Activated naive CD8-positive, alpha-beta T cell treated with anti-CD3 and anti-CD28 coated beads, Interleukin-2, amount 50 U/mL, for 16 hours (primary cell): ENCODE measurements around the gene ASTE1.
"Not testable (repeated sequence)": the region's sequence is repeated elsewhere in the genome, so short reads cannot be mapped to it uniquely, and the experiment has no call there.

Experiments
- DNase-seq: peaks from one replicate; pipeline ENCODE4 v3.0.0-alpha.2; 2020; ENCODE audit warnings: low read depth, low spot score

Gene ASTE1

GRCh38 chr3:131026321-131027151 lies at the start of gene ASTE1, which contains the start of gene NEK11:
Gene ASTE1, minus strand, starts transcription at chr3:131026825. Its CDS starts 1,519 bp downstream, at chr3:131025306.
Gene NEK11, plus strand, starts transcription at chr3:131026877. Its CDS starts 2,832 bp downstream, at chr3:131029709.
- DNase-seq = peak; percentile 76

- no peak for DNase-seq
These were observed 49.2 kb upstream of the ASTE1 start for GRCh38 chr3:131075632-131076328.

GRCh38 chr3:131072845-131073244 lies 46.2 kb upstream of the ASTE1 start:
- DNase-seq = no peak

GRCh38 chr3:131072099-131072559 lies 45.5 kb upstream of the ASTE1 start:
- no peak for DNase-seq

DNA sequence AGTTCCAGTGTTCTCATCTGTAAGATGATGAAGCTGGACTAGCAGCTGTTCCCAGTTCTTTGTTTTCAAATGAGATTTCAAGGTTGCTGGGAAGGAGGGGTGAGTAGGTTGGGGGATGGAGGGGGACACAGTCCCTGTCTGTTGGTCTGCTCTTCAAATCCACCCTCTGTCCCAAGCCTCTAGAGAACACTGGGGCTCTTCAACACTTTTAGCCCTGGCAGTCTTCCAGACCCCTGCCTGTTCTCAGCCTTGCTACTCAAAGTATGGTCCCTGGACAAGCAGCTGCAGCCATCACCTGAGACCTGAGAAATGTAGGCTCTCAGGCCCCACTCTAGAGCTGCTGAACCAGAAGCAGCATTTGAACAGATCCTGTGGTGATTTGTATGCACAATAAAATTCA lies 41.4 kb upstream of the ASTE1 start:
- DNase-seq = no peak

GRCh38 chr3:131053043-131053859 lies 26.6 kb upstream of the ASTE1 start:
- no peak for DNase-seq

- no peak for DNase-seq
These were observed 23.4 kb upstream of the ASTE1 start for GRCh38 chr3:131050001-131050400.

GRCh38 chr3:131048030-131048429 lies 21.4 kb upstream of the ASTE1 start:
- no peak for DNase-seq

GRCh38 chr3:131047582-131047981 lies 21.0 kb upstream of the ASTE1 start:
- DNase-seq = no peak

- not testable (repeated sequence) for DNase-seq
These were observed 15.8 kb upstream of the ASTE1 start for GRCh38 chr3:131042271-131042985.

- no peak for DNase-seq
These were observed 11.7 kb upstream of the ASTE1 start for GRCh38 chr3:131038326-131038725.

DNA sequence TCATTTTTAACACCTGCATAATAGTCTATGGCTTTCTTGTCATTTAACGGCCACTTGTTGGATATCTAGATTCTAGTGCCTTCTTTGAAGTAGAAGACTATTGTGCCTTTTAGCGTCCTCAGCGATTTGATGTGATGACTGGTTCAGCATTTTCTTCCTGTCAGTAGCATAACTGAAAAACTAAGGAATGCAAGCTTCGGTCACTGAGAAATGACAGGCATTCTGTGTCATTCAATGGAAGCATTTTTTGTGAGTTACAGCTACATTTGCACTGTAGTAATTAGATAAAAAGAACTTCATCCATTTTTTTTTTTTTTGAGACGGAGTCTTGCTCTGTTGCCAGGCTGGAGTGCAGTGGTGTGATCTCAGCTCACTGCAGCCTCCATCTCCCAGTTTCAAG lies 10.4 kb upstream of the ASTE1 start:
- DNase-seq = no peak

DNA sequence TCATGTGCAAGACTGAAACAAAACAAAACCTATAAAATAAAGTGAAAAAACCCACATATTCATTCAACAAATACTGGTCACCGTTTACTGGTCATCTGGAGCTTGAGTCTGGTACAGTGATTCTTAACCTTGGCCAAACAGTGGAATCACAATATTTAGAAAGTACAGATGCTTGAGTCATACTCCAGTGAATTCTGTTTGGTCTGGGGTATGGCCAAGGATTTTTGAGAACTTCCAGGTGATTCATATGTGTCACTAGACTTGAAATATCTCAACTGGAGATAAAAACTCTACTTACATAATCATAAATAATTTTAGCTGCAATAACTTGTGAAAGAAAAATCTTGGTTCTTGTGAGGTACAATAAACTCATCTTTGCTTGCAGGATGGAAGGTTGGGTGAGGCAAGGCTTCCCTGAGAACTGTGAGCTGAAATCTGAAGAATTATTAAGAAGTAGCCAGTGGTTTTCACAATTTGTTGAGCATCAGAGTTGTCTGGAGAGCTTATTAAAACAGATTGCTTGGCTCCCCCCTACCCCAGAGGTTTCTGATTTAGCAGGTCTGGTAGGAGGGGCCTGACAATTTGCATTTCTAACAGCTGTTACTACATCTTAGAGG lies 9.7 kb upstream of the ASTE1 start:
- DNase-seq = no peak

DNA sequence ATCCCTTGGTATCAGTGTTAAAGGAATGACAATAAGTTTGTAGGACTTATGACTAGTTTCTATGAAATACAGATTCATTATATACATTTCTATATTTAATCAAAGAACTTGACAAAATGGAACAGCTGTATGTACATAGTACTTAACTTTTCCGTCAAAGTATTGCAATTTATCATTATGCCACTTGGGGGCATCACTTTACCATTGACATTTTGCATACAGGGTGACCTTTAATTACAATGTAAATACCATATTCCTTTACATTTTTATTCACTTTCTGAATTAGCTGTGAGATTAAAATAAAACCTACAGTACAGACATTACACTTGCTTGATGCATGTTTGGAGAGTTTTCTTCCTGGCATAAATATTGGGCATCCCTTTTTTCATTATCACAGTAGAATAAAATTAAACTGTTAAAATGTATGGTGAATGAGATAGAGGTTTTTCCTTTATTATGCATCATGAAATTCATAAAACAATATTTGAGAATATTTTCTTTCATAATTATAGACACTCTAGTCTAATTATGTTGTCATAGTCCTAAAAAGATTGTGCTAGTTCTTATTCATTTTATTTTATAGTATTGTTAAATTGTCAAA lies 7.0 kb upstream of the ASTE1 start:
- DNase-seq = no peak

- no peak for DNase-seq
These were observed 5.0 kb upstream of the ASTE1 start for GRCh38 chr3:131031660-131032059.

GRCh38 chr3:131028844-131029243 lies 2.2 kb upstream of the ASTE1 start:
- no peak for DNase-seq

DNA sequence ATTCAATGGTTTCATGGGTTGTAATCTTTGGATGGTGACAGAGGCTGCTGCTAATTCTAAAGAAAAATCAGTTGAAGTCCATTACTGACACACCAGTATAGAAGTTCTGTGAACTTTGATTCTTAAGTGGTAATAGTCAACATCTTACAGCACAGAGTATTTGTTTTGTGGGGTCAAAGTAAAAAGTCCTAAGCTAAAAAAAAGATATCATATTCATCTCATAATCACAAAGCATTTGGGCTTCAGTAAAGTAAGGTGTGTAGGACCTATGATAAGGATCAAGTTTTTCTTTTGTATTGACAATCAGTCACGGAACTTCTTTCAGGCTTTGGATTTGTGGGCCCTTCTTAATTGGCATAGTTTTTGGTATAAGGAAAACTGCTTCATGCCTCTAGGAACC lies 1.1 kb downstream of the ASTE1 start:
- no peak for DNase-seq

- DNase-seq = no peak
These were observed 6.4 kb downstream of the ASTE1 start for GRCh38 chr3:131020122-131020693.

- no peak for DNase-seq
These were observed 7.7 kb downstream of the ASTE1 start for GRCh38 chr3:131018970-131019369.

DNA sequence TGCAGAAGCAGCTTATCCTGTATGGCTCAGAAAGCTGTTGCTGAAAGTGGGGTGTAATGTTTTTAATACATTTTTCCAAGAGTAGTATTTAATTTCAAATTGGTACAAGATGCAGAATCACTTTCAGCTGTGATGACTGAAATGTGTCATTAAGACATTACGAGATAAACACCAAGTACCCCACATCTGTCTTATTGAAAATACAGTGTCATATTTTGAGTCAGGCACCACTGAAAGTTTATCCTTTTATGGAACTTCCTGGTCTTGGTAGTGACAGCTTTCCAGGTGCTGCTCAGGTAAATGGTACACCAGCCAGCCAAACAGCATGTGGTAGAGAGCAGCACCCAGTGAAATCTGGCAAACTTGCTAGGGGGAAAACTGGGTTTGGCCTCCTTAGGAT lies 16.9 kb downstream of the ASTE1 start:
- no peak for DNase-seq
